Ectodermal cell (in vitro differentiated cells): ENCODE data around the gene SORBS2.

Source experiments
- H3K27ac ChIP-seq: 2 replicates; pipeline ENCODE4 v1.7.0; 2013; ENCODE audit warnings: mild to moderate bottlenecking, low read depth, low read length; ENCODE audit not compliant: insufficient read depth, poor library complexity, severe bottlenecking
- H3K27me3 ChIP-seq: 2 replicates; pipeline ENCODE4 v1.7.0; 2013; ENCODE audit warnings: mild to moderate bottlenecking, low read length; ENCODE audit not compliant: insufficient read depth, control insufficient read depth, poor library complexity, severe bottlenecking
- H3K36me3 ChIP-seq: one replicate; pipeline ENCODE4 v1.7.0; 2013; ENCODE audit warnings: low read length; ENCODE audit not compliant: control insufficient read depth, insufficient read depth
- H3K4me1 ChIP-seq: one replicate; pipeline ENCODE4 v1.7.0; 2013; ENCODE audit warnings: low read length; ENCODE audit not compliant: control insufficient read depth, insufficient read depth
- H3K4me3 ChIP-seq: 2 replicates; pipeline ENCODE4 v1.7.0; 2013; ENCODE audit warnings: low read depth, low read length, control low read depth; ENCODE audit not compliant: insufficient read depth
- H3K9me3 ChIP-seq: 2 replicates; pipeline ENCODE4 v1.7.0; 2013; ENCODE audit warnings: mild to moderate bottlenecking, low read length, moderate library complexity; ENCODE audit not compliant: control insufficient read depth
- WGBS, 2 experiments: methylation state at CpG; one replicate each; pipeline ENCODE4 v1.1.7; 2013; ENCODE audit warnings: missing lambda C conversion rate in 2 of 2; 5-methylcytosine and 5-hydroxymethylcytosine counted together

The SORBS2 gene

DNA sequence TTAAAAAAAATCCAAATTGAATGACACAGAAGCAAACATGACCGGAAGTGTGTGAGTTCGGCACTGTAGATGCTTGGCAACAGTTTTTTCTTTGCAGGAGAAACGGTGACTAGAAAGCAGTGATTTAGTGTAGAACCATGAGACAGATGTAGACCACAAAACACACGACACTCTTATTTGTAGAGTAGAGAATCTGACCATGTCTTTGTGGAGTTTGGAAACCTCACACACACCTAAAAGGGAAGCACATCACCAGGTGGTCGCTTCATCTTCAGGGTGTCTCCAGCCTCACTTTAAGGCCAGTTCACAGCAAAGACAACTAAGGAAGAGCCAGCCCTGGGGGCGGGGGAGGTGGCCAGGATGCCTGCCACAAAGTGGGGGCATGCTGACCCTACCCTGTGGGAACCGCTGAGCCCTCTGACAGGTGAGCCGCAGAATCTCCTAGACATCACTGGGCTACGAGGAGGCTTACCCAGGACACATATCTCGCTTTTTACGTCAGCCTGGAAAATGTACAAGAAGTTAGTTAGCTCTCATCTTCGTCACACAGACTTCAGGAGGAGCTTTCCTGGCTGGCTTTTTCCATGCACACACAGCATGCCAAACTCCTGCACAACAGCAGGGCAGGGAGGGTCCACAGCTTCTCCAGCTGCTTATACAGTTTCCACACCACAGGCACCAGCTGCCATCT is 212.3 kb downstream of the SORBS2 start:
- Histone ChIP-seq H3K4me1 (no peaks in the 10 kb centered on the region), H3K27ac (no peak overlapping the region), H3K9me3 (no peaks in the 10 kb centered on the region), H3K27me3 (no peaks in the 10 kb centered on the region), H3K4me3 (no peak overlapping the region), H3K36me3 (no peaks in the 10 kb centered on the region)
- 91 to 93% methylated on average over 12 of the region's 12 CpGs for WGBS, 2 experiments

DNA sequence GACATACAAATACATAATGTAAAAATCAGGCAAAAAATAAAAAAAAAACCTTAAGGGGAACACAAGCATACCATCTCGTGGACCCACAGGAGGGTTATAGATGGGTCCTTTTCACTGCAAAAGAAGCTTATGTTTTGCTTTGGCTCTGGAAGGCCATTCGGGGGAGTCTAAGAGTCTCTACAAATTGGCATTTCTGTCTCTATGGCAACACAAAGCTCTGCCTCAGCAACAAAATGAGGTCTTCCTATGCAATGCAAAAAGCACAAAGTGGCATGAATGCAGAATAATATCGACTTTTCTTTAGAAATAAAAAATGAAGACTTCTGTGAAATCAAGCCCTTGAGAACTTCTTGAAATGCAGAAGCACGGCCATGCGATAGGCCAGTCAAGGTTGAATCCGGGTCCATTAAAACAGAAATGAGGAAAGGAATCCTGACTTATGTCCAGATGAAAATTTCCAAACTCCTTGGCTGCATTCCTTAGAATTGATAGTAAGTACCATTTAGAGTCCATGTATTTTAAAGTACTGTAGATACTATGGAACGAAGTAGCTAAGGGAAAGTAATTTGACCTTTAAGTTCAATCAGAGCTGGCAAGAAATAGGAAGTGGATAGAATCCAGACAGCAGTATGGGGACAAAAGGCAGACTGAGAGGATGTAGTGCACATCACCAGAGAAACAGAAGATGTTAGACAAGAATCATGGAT is 213.0 kb downstream of the SORBS2 start:
- WGBS, 2 experiments = 89 to 93% methylated on average over 7 of the region's 7 CpGs
- no peaks in the 10 kb centered on the region for H3K4me1 ChIP-seq
- no peaks in the 10 kb centered on the region for H3K9me3 ChIP-seq
- no peaks in the 10 kb centered on the region for H3K27me3 ChIP-seq
- no peak overlapping the region for H3K4me3 ChIP-seq
- no peaks in the 10 kb centered on the region for H3K36me3 ChIP-seq
- no peak overlapping the region for H3K27ac ChIP-seq

DNA sequence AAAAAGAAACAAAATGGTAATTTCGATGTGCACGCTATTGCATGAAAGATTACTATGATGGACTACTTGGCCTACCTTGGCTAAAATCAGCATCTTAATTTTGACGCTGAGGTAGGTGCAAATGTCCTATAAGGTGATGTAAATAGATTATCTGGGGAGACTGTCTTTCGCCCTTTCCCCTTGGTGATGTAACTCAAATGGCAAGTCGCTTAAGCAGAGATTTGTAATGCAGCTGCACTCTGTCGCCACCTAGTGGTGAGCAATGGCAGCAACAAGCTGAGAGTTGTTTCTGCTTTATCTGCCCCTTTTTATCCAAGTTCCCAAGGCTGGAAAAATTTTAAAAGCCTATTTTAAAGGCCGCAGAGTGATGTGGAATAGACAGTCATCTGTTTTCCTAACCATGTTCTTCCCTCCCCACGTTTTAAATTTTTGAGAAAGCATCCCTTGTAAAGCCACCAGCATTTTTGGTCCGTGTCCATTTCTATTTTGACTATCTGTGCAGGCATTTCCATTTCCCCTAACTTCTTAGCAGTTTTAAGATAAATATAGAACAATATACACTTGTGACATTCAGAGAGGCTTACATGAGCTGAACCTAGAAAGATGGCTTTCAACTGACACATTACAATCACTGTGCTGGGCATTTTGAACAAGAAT is 214.3 kb downstream of the SORBS2 start:
- H3K27me3 ChIP-seq = no peaks in the 10 kb centered on the region
- H3K4me3 ChIP-seq = no peak overlapping the region
- no peaks in the 10 kb centered on the region for H3K36me3 ChIP-seq
- H3K9me3 ChIP-seq = no peaks in the 10 kb centered on the region
- H3K27ac ChIP-seq = no peak overlapping the region
- WGBS, 2 experiments = 46 to 49% methylated on average over 9 of the region's 9 CpGs
- no peaks in the 10 kb centered on the region for H3K4me1 ChIP-seq

DNA sequence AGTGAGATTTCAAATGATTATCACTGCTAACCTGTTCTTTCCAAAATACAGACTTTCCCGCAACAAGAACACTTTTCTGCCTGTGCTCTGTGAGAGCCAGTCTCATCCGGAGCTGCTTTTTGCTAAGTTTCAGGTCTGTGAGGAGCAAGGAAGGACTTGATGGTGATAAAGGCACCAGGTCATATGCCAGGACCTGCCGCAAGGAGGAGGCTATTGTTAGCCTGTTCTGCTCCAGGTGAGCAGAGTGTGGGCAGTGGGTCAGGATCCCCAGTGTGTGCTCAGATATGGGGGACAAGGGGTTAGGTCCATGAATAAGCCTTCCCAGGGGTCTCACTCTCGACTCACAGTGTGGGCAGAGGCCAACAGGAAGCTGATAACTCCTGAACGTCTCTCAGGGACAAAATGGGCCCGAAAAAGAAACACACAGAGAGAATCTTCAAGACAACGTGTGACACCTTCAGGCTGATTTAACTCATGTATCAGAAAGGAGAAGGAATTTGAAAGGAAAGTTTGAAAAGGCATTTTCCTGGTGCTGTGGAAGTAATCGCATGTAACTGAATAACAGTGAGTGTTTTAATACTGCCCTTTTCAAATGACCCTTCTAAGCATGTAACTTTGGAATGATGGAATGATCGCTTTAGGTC is 219.0 kb downstream of the SORBS2 start:
- H3K36me3 ChIP-seq = no peaks in the 10 kb centered on the region
- no peaks in the 10 kb centered on the region for H3K4me1 ChIP-seq
- H3K4me3 ChIP-seq = no peak overlapping the region
- H3K27ac ChIP-seq = no peak overlapping the region
- no peaks in the 10 kb centered on the region for H3K9me3 ChIP-seq
- WGBS, 2 experiments = 80 to 84% methylated on average over 9 of the region's 9 CpGs
- peaks cover 4% of the 10 kb centered on the region for H3K27me3 ChIP-seq

DNA sequence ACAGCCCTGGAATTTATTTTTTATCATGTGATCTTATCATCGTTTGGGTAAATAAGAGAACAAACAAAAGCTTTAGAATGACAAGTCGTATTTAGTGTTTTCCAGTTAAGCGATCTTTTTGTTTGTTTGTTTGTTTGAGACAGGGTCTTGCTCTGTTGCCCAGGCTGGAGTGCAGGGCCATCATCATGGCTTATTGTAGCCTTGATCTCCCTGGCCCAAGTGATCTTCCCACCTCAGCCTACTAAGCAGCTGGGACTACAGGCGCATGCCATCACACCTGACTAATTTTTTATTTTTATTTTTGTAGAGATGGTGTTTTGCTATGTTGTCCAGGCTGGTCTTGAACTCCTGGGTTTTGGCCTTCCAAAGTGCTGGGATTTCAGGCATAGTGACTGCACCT is 219.6 kb downstream of the SORBS2 start:
- Histone ChIP-seq H3K9me3 (no peaks in the 10 kb centered on the region), H3K36me3 (no peaks in the 10 kb centered on the region), H3K4me1 (peaks cover 2% of the 10 kb centered on the region), H3K27me3 (peaks cover 9% of the 10 kb centered on the region), H3K27ac (no peak overlapping the region), H3K4me3 (no peak overlapping the region)
- WGBS, 2 experiments = 86 to 99% methylated on average over 4 of the region's 4 CpGs

DNA sequence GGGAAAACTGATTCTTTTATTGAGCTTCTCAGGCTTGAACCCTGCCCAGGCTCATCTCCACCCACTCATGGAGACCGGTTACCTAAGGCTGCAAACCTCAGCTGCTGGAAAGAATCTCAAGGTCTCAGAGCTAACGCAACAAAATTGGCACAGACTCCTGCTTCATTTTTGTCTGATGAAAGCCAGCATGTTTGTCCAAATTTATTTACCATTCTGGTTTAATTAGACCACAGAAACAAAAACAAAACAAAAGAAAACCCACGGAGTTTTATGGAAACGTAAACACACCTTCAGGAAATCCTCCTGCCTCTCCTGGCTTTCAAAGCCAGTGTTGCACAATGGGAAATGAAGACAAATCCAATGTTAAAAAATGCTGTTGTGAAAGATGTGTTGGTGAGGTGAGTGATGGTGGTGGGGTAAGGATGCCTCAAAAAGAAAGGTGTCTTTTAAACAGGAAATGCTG is 220.3 kb downstream of the SORBS2 start:
- peaks cover 16% of the 10 kb centered on the region for H3K27me3 ChIP-seq
- H3K27ac ChIP-seq = no peak overlapping the region
- H3K4me1 ChIP-seq = peaks cover 8% of the 10 kb centered on the region
- no peaks in the 10 kb centered on the region for H3K9me3 ChIP-seq
- 89 to 92% methylated on average over 4 of the region's 4 CpGs for WGBS, 2 experiments
- H3K4me3 ChIP-seq = no peak overlapping the region
- H3K36me3 ChIP-seq = no peaks in the 10 kb centered on the region

DNA sequence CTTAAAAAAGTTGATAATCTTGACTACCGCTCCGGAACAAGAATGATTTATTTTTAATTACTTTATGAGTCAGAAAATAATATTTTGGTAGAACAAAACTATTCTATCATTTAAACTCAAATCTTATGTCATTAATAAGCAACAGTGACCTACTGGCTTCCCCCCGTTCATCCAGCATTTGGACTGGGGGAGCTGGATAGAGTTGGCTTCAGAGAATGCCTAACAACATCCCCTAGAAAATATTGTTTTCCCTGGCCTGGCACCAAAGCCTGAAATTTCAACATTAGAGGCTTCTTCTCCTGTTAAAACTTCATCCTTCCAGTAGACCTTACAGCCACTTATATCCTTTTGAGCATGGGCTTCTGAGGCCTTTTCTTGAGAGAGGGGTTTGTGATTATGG is 221.0 kb downstream of the SORBS2 start:
- Histone ChIP-seq H3K4me3 (no peak overlapping the region), H3K27ac (no peak overlapping the region), H3K36me3 (no peaks in the 10 kb centered on the region), H3K4me1 (peaks cover 8% of the 10 kb centered on the region), H3K9me3 (no peaks in the 10 kb centered on the region), H3K27me3 (peaks cover 17% of the 10 kb centered on the region)
- WGBS, 2 experiments = 93 to 100% methylated on average over 1 of the region's 3 CpGs

DNA sequence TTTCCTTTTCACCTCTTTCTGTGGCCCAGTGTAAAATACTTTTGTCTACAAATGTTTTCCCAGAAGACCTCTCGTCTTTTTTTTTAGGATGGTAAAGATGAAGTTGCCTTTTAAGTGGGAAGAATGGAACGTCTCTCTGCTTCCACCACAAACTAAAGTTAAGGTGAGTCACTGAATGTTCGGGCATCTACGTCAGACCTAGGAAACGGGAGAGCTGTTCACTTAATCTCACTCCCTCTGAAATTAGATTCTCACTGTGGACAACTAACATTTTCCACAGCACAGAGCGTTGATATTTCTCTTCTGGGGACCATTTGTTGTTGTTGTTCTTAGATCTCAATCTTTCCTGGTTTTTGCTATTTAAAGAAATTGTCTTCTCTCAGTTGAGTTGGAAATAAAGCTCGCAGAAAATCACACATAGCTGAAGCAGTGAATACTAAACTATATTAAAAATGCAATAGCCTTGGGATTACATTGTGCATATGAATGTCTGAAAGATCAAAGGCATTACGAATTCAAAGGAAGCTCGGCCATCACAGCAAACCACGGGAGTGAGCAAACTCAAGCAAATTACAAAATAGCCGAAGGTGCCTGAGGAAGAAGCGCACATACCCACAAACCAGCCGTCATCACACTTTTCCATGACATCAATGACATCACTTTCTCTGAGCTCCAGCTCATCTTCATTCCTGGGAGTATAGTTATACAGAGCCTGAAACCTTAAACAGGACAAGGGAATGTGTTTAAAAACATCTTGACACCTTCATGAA is 222.7 kb downstream of the SORBS2 start:
- H3K27me3 ChIP-seq = peaks cover 17% of the 10 kb centered on the region
- peaks cover 8% of the 10 kb centered on the region for H3K4me1 ChIP-seq
- no peak overlapping the region for H3K4me3 ChIP-seq
- no peaks in the 10 kb centered on the region for H3K36me3 ChIP-seq
- 79 to 84% methylated on average over 12 to 13 of the region's 13 CpGs for WGBS, 2 experiments
- no peaks in the 10 kb centered on the region for H3K9me3 ChIP-seq
- no peak overlapping the region for H3K27ac ChIP-seq

DNA sequence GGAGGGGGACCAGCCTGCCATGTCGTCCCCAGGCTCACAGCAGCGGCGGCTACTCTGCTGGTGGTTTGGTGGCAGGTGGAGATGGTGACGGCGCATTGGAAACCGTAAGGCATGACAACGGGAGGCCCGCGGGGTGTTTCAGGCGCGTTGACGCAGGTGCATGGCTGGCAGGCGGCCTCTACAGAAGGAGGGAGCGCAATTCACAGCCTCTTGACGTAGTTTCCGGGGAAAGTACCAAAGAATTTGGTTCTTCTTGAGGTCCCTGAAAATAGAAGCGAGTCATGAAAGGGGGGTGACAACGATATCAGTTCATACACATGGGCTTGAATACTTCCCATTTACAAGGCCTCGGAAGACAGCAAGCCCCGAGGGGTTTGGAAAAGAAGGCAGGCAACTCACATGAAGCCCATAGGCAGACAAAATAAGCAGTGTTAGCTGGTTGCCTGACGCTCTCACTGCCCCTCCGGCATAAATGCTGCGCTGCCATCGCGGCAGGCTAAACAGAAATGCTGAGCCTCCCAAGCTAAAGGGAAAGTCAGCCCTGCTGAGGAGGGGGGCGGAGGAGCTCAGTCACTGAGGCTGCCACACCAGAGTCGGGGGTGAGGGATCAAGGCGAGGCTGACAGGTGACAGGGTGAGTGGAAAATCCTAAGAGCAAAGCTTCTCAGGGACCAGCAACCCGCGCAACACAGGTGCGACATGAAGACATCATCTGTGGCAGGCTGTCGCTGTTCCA is 224.4 kb downstream of the SORBS2 start:
- H3K4me3 ChIP-seq = peak overlapping the region; percentile 8
- 17 to 18% methylated on average over 32 of the region's 32 CpGs for WGBS, 2 experiments
- H3K4me1 ChIP-seq = peaks cover 8% of the 10 kb centered on the region
- no peaks in the 10 kb centered on the region for H3K9me3 ChIP-seq
- H3K27ac ChIP-seq = no peak overlapping the region
- peaks cover 17% of the 10 kb centered on the region for H3K27me3 ChIP-seq
- H3K36me3 ChIP-seq = no peaks in the 10 kb centered on the region
